GM12892 (cell line): ENCODE measurements around the gene TRPM8. TPM values are rescaled to one million over a fixed set of nuclear protein-coding genes. Genes with fewer than 3 reads are reported as not detected.
"Not testable (repeated sequence)": the region's sequence is repeated elsewhere in the genome, so short reads cannot be mapped to it uniquely, and the experiment has no call there.

ENCODE experiments used
- DNase-seq: peaks from one replicate; pipeline ENCODE4 v3.0.0; 2011; ENCODE audit not compliant: insufficient read length
- FAIRE-seq: peaks from 2 replicates; lab custom pipeline; 2011; peaks lifted over from hg19 to GRCh38; lab: Jason Lieb, UNC
- POLR2A ChIP-seq: IDR thresholded peaks from 2 replicates; pipeline ENCODE4 v1.6.1; 2011; ENCODE audit warnings: low read depth, low read length, control low read depth
- POLR2AphosphoS5 ChIP-seq: IDR thresholded peaks from 2 replicates; pipeline ENCODE4 v1.6.1; 2011; ENCODE audit warnings: low read depth, low read length, control low read depth
- TAF1 ChIP-seq: IDR thresholded peaks from 2 replicates; pipeline ENCODE4 v1.6.1; 2011; ENCODE audit warnings: low read depth, mild to moderate bottlenecking, control low read depth, low read length, borderline replicate concordance
- polyA plus RNA-seq: library from polyadenylated mRNA; unstranded; fragments of >200 nt; gene quantifications from one replicate; pipeline ENCODE4 v1.2.1, GENCODE V29; 2012; ENCODE audit warnings: missing spikeins, inconsistent platforms; ENCODE audit not compliant: missing spikeins

Gene TRPM8
- not detected for polyA plus RNA-seq

DNA sequence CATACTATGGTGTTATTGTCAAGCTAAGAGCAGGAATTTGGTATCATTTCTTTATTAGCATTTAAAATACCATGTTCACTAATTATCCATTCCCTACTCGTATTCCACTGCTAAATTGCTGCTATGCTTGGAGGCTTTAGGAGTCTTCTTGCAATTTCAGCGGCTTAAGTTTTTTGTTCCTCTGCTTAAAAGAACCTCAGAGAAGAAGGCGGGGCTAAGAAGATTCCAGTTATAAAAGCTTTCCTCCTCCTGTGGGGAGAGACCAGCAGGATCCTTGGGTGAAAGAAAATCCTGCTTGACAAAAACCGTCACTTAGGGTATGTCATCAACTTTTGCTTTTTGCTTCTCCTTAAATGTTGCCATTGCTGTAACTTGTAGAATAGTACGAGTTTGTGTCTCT, at the start of gene TRPM8:
Gene TRPM8 (plus strand): TSS at position 258 of the 400 bp plus-strand sequence. CDS start 9,165 bp downstream, outside the sequence.
- TF ChIP-seq POLR2AphosphoS5 (no peak), POLR2A (no peak), TAF1 (no peak)
- DNase-seq (no peak), FAIRE-seq (no peak)

DNA sequence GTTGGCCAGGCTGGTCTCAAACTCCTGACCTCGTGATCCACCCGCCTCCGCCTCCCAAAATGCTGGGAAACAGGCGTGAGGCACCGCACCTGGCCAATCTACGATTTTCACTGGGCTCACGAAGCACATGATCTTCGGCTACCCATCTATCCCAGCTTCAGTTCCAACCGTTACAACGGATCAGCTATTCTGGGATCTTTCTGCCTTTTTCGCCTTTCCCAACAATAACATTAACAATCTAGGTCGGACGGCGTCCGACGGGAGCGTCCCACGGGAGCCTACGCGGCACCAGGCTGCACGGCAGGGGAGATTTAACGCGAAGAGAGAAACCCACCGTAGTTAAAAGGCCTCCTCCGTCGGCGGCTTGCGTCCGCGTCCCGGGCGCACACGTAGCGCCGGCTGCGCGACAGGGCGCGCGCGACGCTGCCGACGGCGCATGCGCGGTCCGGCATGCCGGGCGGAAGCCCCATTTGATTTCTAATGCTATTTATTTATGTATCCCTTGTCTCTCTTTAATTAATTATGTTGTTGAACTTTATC, 49.1 kb upstream of the TRPM8 start, which contains the start of gene MSL3B:
Gene MSL3B (minus strand): TSS at position 394 of the 540 bp plus-strand sequence.
- TF ChIP-seq TAF1 = no peak
- no peak for TF ChIP-seq POLR2AphosphoS5
- DNase-seq (peak; percentile 58), FAIRE-seq (peak; percentile 84)

GRCh38 chr2:233871432-233871831, 45.7 kb upstream of the TRPM8 start:
- DNase-seq (no peak), FAIRE-seq (no peak)
- TF ChIP-seq POLR2AphosphoS5 (no peak), TAF1 (no peak), POLR2A (no peak)

GRCh38 chr2:233872125-233872524, 45.0 kb upstream of the TRPM8 start:
- FAIRE-seq, DNase-seq: not testable (repeated sequence)

GRCh38 chr2:233882353-233882752, 34.8 kb upstream of the TRPM8 start:
- TF ChIP-seq POLR2A = no peak
- TF ChIP-seq POLR2AphosphoS5 = no peak
- DNase-seq (no peak), FAIRE-seq (no peak)

DNA sequence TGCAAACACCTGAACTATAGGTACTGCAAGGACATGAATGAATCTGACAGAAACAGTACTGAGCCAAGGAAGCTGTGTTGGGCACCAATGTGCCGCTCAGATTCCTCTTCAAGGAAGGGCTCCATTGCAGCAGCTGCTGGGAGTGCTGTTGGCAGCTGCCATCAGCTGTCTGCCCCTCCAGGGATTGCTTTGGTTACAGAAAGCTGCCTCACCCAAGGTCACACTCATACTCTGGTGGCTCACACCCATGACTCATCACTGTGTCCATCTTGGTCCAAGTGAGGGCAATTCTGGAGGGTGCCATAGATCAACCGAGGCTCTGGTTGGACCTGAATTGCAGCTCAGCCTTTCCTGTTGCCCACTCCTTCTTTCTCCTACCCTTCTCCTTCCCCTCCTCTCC, 24.4 kb upstream of the TRPM8 start:
- no peak for FAIRE-seq
- no peak for DNase-seq
- TF ChIP-seq TAF1 (no peak), POLR2AphosphoS5 (no peak), POLR2A (no peak)

DNA sequence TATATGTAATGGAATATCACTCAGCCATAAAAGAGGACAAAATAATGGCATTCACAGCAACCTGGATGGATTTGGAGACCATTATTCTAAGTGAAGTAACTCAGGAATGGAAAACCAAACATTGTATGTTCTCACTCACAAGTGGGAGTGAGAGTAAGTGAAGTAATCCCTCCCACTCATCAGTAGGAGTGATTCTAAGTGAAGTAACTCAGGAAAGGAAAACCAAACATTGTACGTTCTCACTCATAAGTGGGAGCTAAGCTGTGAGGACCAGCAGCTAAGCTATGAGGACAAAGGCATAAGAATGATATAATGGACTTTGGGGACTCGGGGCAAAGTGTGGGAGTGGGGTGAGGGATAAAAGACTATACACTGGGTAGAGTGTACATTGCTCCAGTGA, 20.9 kb upstream of the TRPM8 start:
- FAIRE-seq, DNase-seq: not testable (repeated sequence)

- FAIRE-seq (no peak), DNase-seq (no peak)
- TF ChIP-seq POLR2A = no peak
- no peak for TF ChIP-seq POLR2AphosphoS5
- no peak for TF ChIP-seq TAF1
Observed at GRCh38 chr2:233901367-233901766, 15.8 kb upstream of the TRPM8 start.

- DNase-seq (no peak), FAIRE-seq (no peak)
- TF ChIP-seq POLR2AphosphoS5 (no peak), TAF1 (no peak), POLR2A (no peak)
Observed at GRCh38 chr2:233901884-233902283, 15.3 kb upstream of the TRPM8 start.

DNA sequence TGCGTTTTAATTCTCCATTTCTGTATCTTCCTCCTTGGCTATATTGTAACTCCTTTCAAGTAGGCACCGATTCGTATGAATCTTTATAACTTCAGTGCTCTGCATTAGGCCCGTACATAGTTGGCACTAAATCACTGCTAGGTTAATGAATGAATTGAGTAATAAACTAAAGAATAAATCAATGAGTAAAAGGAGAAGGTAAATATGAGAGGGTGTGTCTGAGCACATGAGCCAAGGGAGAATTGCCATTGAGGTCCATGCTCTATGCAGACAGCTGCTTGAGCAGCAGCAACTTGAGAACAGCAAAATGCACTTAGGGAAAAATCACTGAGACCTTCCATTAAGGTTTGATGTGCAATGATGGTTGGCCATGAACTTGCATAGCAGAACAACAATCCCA, 11.2 kb upstream of the TRPM8 start:
- DNase-seq = no peak

GRCh38 chr2:233907627-233908026, 9.5 kb upstream of the TRPM8 start:
- FAIRE-seq = no peak
- no peak for TF ChIP-seq POLR2AphosphoS5
- TF ChIP-seq POLR2A = no peak
- no peak for TF ChIP-seq TAF1
- no peak for DNase-seq

More for the DNA sequence above, 11.2 kb upstream of the TRPM8 start:
- TF ChIP-seq POLR2AphosphoS5 (no peak), TAF1 (no peak), POLR2A (no peak)
- FAIRE-seq = no peak

DNA sequence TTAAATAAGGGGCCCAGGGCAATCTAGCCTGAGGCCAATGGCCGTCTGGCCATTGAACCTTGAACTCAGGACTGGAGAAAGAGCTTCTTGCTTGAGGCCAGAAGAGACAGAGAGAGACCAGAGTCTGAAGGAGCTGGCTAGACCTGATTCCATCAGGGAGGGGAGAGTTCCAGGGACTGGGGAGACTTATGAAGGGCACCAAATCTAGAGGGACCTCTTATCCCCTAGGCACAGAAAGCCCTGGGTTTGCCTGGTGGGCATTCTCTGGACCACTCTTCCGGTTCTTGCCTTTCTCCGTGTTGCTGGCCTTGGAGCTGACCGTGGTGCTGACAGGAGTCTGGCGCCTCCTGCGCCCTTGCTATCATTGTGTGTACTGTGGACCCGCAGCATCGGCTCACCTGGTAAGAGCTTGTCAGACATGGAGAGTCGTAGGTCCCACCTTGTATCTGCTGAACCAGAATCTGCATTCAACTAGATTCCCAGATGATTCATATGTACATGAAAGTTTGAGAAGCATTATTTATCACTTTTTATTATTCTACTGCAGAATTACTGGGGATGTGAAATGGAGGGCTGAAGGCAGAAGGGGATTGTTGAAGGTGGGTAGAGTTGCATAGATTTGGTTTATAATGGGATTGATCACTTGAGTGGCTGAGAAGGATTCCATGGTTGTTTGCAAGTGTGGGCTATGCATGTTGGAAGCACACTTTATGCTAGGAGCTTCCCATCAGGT, 4.3 kb upstream of the TRPM8 start:
- no peak for FAIRE-seq
- TF ChIP-seq POLR2AphosphoS5 = no peak
- TF ChIP-seq POLR2A = no peak
- TF ChIP-seq TAF1 = no peak

GRCh38 chr2:233915128-233915527, 2.0 kb upstream of the TRPM8 start:
- TF ChIP-seq TAF1 = no peak
- TF ChIP-seq POLR2A = no peak
- TF ChIP-seq POLR2AphosphoS5 = no peak
- FAIRE-seq (no peak), DNase-seq (no peak)

More for the DNA sequence above, 4.3 kb upstream of the TRPM8 start:
- no peak for DNase-seq
